AG04450 (cell line): Measurements from ENCODE around the gene RHOBTB3. TPM values are rescaled to one million over a fixed set of nuclear protein-coding genes. Genes with fewer than 3 reads are reported as not detected.

Experiments used
- CTCF ChIA-PET: fragments of 300-600, 350-600 bp; formaldehyde crosslinking; extraction: SDS; loops from one replicate; lab custom pipeline; 2022; ENCODE audit warnings: antibody characterized with exemption, inconsistent platforms; lab: Charles Lee
- POLR2A ChIA-PET: fragments of 350-600 bp; formaldehyde crosslinking; extraction: SDS; loops from one replicate; lab custom pipeline; 2021; ENCODE audit warnings: antibody characterized with exemption, inconsistent platforms; lab: Yijun Ruan, JAX
- DNase-seq: peaks from one replicate; pipeline ENCODE4 v3.0.0-alpha.2; 2011; ENCODE audit warnings: low read depth, low spot score
- H3K27ac ChIP-seq: one replicate; pipeline ENCODE4 v1.5.1; 2012; ENCODE audit warnings: low read depth, low read length, control low read depth
- H3K27me3 ChIP-seq: one replicate; pipeline ENCODE4 v1.6.0; 2012; ENCODE audit warnings: low read length; ENCODE audit not compliant: control insufficient read depth, insufficient read depth
- H3K4me3 ChIP-seq: 2 replicates; pipeline ENCODE4 v1.5.1; 2011; ENCODE audit warnings: mild to moderate bottlenecking, low read depth, low read length, control low read depth
- H3K9me3 ChIP-seq: 2 replicates; pipeline ENCODE4 v1.5.1; 2012; ENCODE audit warnings: low read length; ENCODE audit not compliant: control insufficient read depth, insufficient read depth
- polyA plus RNA-seq: library from polyadenylated mRNA; depleted of rRNA; stranded (reverse); fragments of >200 nt; gene quantifications from 2 replicates; pipeline ENCODE4 v1.2.3, GENCODE V29; 2011
- TF ChIP-seq, protein P1 (sequence below): IDR thresholded peaks from 2 replicates; pipeline ENCODE4 v1.5.1; 2011; ENCODE audit warnings: low read depth, low read length, control low read depth, inconsistent platforms

The RHOBTB3 gene
- polyA plus RNA-seq, 1 experiment, result 360 TPM

DNA sequence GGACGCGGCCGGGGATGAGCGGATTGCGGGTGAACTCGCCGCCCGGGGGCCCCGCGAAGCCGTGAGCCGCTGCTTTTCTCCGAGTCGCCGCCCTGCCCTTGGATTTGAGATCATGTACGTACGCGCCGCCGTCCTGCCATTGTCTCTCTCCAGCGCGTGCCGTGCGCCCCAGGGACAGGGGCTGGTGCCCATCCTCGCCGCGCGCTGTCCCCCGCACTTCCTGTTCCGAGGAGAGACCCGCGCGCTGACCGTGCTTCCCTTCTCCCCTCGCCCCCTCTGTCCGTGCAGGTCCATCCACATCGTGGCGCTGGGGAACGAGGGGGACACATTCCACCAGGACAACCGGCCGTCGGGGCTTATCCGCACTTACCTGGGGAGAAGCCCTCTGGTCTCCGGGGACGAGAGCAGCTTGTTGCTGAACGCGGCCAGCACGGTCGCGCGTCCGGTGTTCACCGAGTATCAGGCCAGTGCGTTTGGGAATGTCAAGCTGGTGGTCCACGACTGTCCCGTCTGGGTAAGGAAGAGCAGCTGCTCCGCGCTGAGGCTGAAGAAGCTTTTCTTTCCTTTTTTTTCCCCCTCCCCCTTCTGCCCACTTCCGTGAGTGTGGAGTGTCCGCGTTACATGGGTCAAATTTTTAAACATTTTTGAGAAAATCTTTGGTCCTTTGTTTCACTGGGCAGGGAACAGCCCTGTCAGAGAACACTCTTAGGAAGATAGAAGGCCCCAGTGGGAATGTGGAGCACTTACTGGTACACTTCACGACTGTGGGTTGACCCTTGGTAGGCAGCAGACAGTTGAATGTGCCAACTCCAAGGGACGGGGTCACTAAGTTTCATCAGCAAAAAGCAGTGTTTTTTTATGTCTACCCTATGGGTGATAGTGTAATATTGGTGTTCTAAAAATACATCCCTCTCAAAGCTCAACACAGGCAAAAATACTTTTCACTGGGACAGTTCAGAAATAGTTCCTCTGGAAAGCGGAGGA is 727 bp downstream of the RHOBTB3 start:
- DNase-seq, result no peak
- peak overlapping the region; percentile 88 for H3K27ac ChIP-seq
- TF ChIP-seq, protein P1, sequence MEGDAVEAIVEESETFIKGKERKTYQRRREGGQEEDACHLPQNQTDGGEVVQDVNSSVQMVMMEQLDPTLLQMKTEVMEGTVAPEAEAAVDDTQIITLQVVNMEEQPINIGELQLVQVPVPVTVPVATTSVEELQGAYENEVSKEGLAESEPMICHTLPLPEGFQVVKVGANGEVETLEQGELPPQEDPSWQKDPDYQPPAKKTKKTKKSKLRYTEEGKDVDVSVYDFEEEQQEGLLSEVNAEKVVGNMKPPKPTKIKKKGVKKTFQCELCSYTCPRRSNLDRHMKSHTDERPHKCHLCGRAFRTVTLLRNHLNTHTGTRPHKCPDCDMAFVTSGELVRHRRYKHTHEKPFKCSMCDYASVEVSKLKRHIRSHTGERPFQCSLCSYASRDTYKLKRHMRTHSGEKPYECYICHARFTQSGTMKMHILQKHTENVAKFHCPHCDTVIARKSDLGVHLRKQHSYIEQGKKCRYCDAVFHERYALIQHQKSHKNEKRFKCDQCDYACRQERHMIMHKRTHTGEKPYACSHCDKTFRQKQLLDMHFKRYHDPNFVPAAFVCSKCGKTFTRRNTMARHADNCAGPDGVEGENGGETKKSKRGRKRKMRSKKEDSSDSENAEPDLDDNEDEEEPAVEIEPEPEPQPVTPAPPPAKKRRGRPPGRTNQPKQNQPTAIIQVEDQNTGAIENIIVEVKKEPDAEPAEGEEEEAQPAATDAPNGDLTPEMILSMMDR, result no peak
- ChIA-PET CTCF (interaction anchor here (0.8 to 2.6 kb wide), 4 partner anchors 10 to 100 kb away, joined by 3 to 17 read pairs (median 4); partner anchors contain the start of gene RFESD), POLR2A (interaction anchor here (0.6 to 2.5 kb wide), 15 partner anchors 13 to 177 kb away, joined by 3 to 33 read pairs (median 7); partner anchors contain the start of genes ARSK, GLRX, RFESD and SKIC3)
- no peaks in the 10 kb centered on the region for H3K27me3 ChIP-seq
- H3K9me3 ChIP-seq, result peaks cover 2% of the 10 kb centered on the region; the same call in 1 of the 2 replicates
- H3K4me3 ChIP-seq, result peak overlapping the region; percentile 91

DNA sequence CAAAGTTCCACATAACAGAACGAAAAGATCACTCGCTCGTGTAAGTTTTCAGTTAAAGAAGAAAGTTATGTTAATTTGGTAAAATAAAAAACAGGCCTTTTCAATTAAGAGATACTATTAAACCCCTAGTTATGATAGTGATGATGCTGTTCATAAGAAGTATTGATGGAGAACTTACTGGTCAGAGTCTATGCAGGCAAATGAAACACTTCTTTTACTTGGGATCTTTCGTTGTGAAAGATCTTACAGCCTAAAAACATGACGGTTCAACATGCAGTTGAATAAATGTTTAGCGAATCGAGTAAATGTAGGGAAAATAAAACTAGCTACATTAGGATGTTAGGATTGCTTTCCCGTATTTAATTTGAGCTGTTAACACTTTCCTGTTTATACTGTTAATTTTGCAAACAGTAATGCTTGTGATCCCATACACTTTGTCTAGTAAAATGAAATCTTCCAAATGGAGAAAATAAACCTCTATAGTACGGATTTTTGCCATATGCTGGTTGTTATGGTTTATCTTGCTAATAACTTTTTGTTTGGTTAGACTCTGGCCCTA is 2.0 kb downstream of the RHOBTB3 start:
- CTCF ChIA-PET, result interaction anchor here (3.6 kb wide), 1 partner anchor 69 kb away, joined by 31 read pairs; no protein-coding TSS in a partner anchor
- H3K27me3 ChIP-seq, result no peaks in the 10 kb centered on the region
- DNase-seq, result no peak
- TF ChIP-seq, protein P1, result no peak
- H3K9me3 ChIP-seq, result peaks cover 2% of the 10 kb centered on the region; the same call in 1 of the 2 replicates
- H3K27ac ChIP-seq, result no peak overlapping the region
- POLR2A ChIA-PET, result interaction anchor here (0.7 to 2.0 kb wide), 2 partner anchors 8 to 27 kb away, joined by 3 to 9 read pairs; no protein-coding TSS in a partner anchor
- H3K4me3 ChIP-seq, result peak overlapping the region; percentile 91

DNA sequence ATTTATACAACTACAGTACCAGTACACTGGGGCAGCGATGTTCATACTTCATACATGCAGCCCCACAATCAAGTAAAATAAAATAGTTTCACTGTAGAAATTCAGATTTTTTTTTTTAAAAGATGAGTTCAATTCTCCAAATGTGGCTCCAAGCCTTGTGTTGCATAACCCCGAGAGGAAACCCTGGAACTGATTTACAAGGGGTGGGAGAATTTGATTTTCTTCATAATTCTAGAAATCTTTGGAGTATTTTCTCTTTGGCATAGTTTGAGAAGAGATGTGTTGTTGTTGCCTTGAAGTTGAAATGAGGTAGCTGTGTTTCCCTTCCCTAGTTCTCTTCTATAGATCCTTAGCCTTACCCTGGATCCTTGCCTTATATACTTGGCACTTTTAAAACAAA is 3.1 kb downstream of the RHOBTB3 start:
- ChIA-PET POLR2A (interaction anchor here (1.2 to 2.2 kb wide), 3 partner anchors 26 to 88 kb away, joined by 3 to 9 read pairs (median 9); partner anchors contain the start of gene RFESD), CTCF (interaction anchor here (0.6 to 3.6 kb wide), 7 partner anchors 9 to 112 kb away, joined by 3 to 31 read pairs (median 4); partner anchors contain the start of gene RFESD)
- Histone ChIP-seq H3K9me3 (peaks cover 2% of the 10 kb centered on the region; the same call in 1 of the 2 replicates), H3K4me3 (peak overlapping the region; percentile 91), H3K27ac (no peak overlapping the region), H3K27me3 (no peaks in the 10 kb centered on the region)
- TF ChIP-seq, protein P1, result no peak
- no peak for DNase-seq

DNA sequence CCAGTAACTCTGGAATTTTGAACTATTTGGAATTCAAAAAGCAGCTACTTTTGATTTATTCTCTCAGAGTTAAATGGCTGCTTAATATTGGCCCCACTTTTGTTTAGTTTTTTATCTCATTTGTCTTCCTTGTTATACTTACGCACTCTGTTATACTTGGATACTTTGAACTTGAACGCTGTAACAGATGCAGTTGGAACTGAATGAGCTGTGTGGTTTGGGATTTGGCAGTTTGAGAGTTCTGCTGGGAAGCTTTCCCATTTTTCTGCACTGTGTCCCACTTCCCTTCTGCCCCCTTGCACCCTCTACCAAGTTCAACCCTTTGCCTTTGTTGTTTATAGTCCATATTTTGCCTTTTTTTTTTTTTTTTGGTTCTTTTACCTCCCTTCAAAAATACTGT is 3.8 kb downstream of the RHOBTB3 start:
- no peak overlapping the region for H3K27ac ChIP-seq
- CTCF ChIA-PET, result interaction anchor here (0.7 to 3.6 kb wide), 7 partner anchors 9 to 112 kb away, joined by 3 to 31 read pairs (median 4); no protein-coding TSS in a partner anchor
- POLR2A ChIA-PET, result interaction anchor here (1.2 to 2.2 kb wide), 4 partner anchors 25 to 88 kb away, joined by 3 to 9 read pairs (median 6); partner anchors contain the start of genes GLRX and RFESD

More for the DNA sequence above, 3.8 kb downstream of the RHOBTB3 start:
- TF ChIP-seq, protein P1, result no peak
- Histone ChIP-seq H3K27me3 (no peaks in the 10 kb centered on the region), H3K9me3 (peaks cover 2% of the 10 kb centered on the region; the same call in 1 of the 2 replicates), H3K4me3 (peak overlapping the region; percentile 91)
- DNase-seq, result peak; percentile 27
